ENCODE data around the gene RAB11FIP2. TPM values are rescaled to one million over a fixed set of nuclear protein-coding genes. Genes with fewer than 3 reads are reported as not detected.

Gene RAB11FIP2
- total RNA-seq, 6 experiments from 2014 or later, result 5.3 to 14.3 (median 6.9) TPM

DNA sequence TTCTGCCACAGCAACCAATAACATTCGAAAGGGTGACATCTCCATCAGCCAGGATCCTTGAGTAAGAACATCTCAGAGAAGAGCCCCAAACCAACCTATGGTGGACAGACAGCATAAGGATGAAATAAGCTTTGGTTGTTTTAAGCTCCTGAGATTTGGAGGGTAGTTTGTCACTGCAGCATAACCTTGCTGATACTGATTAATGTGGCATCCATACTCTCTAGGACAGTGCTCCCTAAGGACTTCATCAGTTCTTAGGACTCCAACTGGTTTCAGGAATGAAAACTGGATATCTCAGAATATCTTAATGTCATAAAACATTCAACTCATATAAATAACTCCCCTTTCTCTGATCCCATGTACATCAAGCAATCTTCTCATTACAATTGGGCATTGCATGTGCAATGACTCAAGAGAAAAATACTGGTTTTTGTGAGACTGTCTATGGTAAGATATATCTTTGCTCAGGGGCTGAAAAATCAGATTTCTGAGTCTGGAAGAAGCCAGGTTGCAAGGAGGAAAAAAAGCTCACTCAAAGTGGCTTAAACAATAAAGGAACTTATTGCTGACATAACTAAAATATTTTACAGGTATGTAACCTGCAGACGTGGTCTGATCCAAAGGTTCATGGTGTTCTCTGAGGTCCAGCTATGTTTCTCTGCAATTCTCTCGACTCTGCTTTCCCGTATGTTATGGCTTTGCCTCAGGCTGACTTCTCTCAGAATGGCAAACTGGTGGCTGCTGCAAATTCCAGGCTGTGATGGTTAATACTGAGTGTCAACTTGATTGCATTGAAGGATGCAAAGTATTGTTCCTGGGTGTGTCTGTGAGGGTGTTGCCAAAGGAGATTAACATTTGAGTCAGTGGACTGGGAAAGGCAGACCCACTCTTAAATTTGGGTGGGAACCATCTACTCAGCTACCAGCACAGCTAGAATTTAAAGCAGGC is 65.7 kb downstream of the RAB11FIP2 start:
- DNase-seq (no peak), ATAC-seq (no peak)
- intact Hi-C loops (cut with DNase I), result no loop called here
- WGBS (ENCODE audit: insufficient coverage, low coverage, low lambda C conversion rate, missing lambda C conversion rate), result 73% methylated on average over 4 of the region's 4 CpGs
- H3K27ac ChIP-seq, result no peak overlapping the region
- H3K36me3 ChIP-seq, result no peaks in the 10 kb centered on the region
- H3K27me3 ChIP-seq, result no peaks in the 10 kb centered on the region
- no peak overlapping the region for H3K4me3 ChIP-seq
- H3K4me1 ChIP-seq, result no peaks in the 10 kb centered on the region
- no peak for TF ChIP-seq POLR2A (IDR thresholded peaks at IDR 0.05)
- TF ChIP-seq, protein P1, sequence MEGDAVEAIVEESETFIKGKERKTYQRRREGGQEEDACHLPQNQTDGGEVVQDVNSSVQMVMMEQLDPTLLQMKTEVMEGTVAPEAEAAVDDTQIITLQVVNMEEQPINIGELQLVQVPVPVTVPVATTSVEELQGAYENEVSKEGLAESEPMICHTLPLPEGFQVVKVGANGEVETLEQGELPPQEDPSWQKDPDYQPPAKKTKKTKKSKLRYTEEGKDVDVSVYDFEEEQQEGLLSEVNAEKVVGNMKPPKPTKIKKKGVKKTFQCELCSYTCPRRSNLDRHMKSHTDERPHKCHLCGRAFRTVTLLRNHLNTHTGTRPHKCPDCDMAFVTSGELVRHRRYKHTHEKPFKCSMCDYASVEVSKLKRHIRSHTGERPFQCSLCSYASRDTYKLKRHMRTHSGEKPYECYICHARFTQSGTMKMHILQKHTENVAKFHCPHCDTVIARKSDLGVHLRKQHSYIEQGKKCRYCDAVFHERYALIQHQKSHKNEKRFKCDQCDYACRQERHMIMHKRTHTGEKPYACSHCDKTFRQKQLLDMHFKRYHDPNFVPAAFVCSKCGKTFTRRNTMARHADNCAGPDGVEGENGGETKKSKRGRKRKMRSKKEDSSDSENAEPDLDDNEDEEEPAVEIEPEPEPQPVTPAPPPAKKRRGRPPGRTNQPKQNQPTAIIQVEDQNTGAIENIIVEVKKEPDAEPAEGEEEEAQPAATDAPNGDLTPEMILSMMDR (IDR thresholded peaks at IDR 0.05), result no peak
- H3K9me3 ChIP-seq, result no peaks in the 10 kb centered on the region

DNA sequence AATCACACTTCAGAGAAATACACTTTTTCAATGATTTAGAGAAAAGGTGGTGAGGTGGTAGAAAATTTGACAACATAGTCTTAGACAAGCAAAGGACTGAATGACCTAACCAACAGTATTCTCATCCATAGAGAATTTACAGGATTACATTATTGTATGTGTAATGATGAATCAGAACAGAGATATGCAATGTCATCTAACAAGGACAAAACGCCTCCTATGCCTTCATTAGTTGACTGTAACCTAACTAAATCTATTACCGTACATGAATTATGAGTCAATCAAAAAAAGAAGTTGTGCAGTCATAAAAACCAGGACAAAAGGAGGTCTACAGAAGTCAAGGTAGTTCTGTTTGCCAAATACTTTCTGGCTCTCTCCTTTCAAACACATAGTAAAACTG is 66.5 kb downstream of the RAB11FIP2 start:
- DNase-seq (no peak), ATAC-seq (no peak)
- no peaks in the 10 kb centered on the region for H3K4me1 ChIP-seq
- no peak for TF ChIP-seq POLR2A (IDR thresholded peaks at IDR 0.05)
- TF ChIP-seq, protein P1 (IDR thresholded peaks at IDR 0.05), result no peak
- H3K36me3 ChIP-seq, result no peaks in the 10 kb centered on the region
- no peaks in the 10 kb centered on the region for H3K27me3 ChIP-seq
- intact Hi-C loops (cut with DNase I), result no loop called here
- 69% methylated on average over 2 of the region's 2 CpGs for WGBS (ENCODE audit: insufficient coverage, low coverage, low lambda C conversion rate, missing lambda C conversion rate)
- H3K9me3 ChIP-seq, result no peaks in the 10 kb centered on the region
- no peak overlapping the region for H3K4me3 ChIP-seq
- no peak overlapping the region for H3K27ac ChIP-seq

DNA sequence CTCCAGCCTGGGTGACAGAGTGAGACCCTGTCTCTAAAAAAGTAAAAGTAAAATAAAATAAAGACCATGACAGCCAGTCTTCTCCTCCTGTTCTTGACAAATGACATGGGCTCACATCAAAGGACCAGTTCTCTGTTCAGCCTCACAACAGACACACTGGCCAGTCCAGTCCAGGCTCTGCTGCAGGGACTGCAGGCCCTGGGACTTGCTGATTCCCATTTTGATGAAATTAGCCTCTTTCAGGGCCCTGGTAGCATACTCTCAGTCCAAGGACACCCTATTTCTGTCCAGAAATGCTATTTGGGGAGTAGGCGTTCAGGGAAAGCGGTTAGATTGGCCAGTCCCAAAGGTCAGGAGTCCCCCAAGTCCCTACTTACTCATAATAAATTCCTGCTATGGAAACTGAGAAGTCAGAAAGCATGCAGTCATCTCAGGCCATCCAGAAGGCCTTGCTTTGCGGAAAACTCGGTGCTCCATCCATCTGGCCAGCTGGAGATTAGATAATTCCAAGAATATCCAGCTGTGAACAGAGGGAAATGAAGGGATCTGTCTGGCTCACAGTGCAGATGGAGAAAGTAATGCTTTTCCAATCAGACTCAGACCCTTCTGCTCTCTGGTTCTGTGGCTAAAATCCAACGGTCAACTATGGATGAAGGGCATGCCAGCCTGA is 74.4 kb downstream of the RAB11FIP2 start:
- intact Hi-C loops (cut with DNase I), result no loop called here
- no peaks in the 10 kb centered on the region for H3K36me3 ChIP-seq
- TF ChIP-seq POLR2A (IDR thresholded peaks at IDR 0.05), result no peak
- TF ChIP-seq, protein P1 (IDR thresholded peaks at IDR 0.05), result no peak
- ATAC-seq, result no peak
- no peaks in the 10 kb centered on the region for H3K9me3 ChIP-seq
- no peaks in the 10 kb centered on the region for H3K4me1 ChIP-seq
- H3K4me3 ChIP-seq, result no peak overlapping the region
- 65% methylated on average over 2 of the region's 5 CpGs for WGBS (ENCODE audit: insufficient coverage, low coverage, low lambda C conversion rate, missing lambda C conversion rate)
- H3K27me3 ChIP-seq, result no peaks in the 10 kb centered on the region
- DNase-seq, result no peak
- H3K27ac ChIP-seq, result no peak overlapping the region

DNA sequence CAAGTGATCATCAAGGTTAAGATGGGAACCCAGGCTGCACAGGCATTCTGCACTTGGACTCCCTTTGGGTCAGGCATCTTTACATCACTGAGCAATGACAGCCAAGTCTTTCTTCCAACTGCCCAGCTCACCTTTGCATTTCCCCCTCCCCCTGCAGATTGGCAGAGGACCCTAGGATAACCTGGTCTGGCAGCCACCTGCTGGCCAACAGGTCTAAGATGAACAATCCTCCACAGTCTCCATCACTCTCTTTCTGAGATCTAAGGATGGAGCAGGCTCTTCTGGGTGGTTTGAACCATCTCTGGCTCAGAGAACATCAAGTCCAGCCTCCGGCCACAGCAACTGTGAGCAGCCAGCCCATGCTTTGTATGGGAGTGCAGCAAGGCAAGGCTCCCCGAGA is 75.8 kb downstream of the RAB11FIP2 start:
- WGBS (ENCODE audit: insufficient coverage, low coverage, low lambda C conversion rate, missing lambda C conversion rate), result no CpG with 5 or more reads among the region's 2 CpGs
- ATAC-seq, result no peak

More for the DNA sequence above, 75.8 kb downstream of the RAB11FIP2 start:
- no peak for TF ChIP-seq POLR2A (IDR thresholded peaks at IDR 0.05)
- TF ChIP-seq, protein P1 (IDR thresholded peaks at IDR 0.05), result no peak
- H3K36me3 ChIP-seq, result no peaks in the 10 kb centered on the region
- intact Hi-C loops (cut with DNase I), result no loop called here
- no peaks in the 10 kb centered on the region for H3K27me3 ChIP-seq
- H3K4me3 ChIP-seq, result no peak overlapping the region
- H3K27ac ChIP-seq, result no peak overlapping the region
- no peaks in the 10 kb centered on the region for H3K4me1 ChIP-seq
- no peak for DNase-seq
- no peaks in the 10 kb centered on the region for H3K9me3 ChIP-seq
